C4-2B (cell line): Measurements from ENCODE around the gene GRAMD1C.

Source experiments
- H3K27ac ChIP-seq: fragments of 450-650 bp; 2 replicates; pipeline ENCODE4 v1.5.1; 2017
- CTCF ChIP-seq: fragments of 450-650 bp; conservative IDR thresholded peaks from 2 replicates; pipeline ENCODE4 v1.5.1; 2017; ENCODE audit warnings: mild to moderate bottlenecking
- ZFX ChIP-seq: fragments of 450-650 bp; IDR thresholded peaks from 2 replicates; pipeline ENCODE4 v1.6.1; 2017

The GRAMD1C gene

GRCh38 chr3:113895964-113896363, 57.4 kb downstream of the GRAMD1C start:
- TF ChIP-seq CTCF (no peak), ZFX (no peak)
- H3K27ac ChIP-seq: no peak overlapping the region

- no peak overlapping the region for H3K27ac ChIP-seq
- no peak for TF ChIP-seq CTCF
- TF ChIP-seq ZFX: no peak
These were observed 58.3 kb downstream of the GRAMD1C start for GRCh38 chr3:113896930-113897329.

GRCh38 chr3:113897373-113897777, 58.8 kb downstream of the GRAMD1C start:
- TF ChIP-seq CTCF (no peak), ZFX (no peak)
- H3K27ac ChIP-seq: no peak overlapping the region

- TF ChIP-seq CTCF (no peak), ZFX (no peak)
These were observed 60.3 kb downstream of the GRAMD1C start for GRCh38 chr3:113898892-113899291.

GRCh38 chr3:113906568-113907140, 68.1 kb downstream of the GRAMD1C start:
- no peak overlapping the region for H3K27ac ChIP-seq
- no peak for TF ChIP-seq CTCF
- no peak for TF ChIP-seq ZFX

More at GRCh38 chr3:113898892-113899291, 60.3 kb downstream of the GRAMD1C start:
- no peak overlapping the region for H3K27ac ChIP-seq

GRCh38 chr3:113908133-113908532, 69.5 kb downstream of the GRAMD1C start:
- H3K27ac ChIP-seq: no peak overlapping the region
- TF ChIP-seq CTCF: no peak
- TF ChIP-seq ZFX: no peak

GRCh38 chr3:113910966-113911365, 72.4 kb downstream of the GRAMD1C start:
- TF ChIP-seq CTCF (no peak), ZFX (no peak)

More at GRCh38 chr3:113910966-113911365, 72.4 kb downstream of the GRAMD1C start:
- no peak overlapping the region for H3K27ac ChIP-seq
